Measurements from ENCODE around the gene LEPROT.

DNA sequence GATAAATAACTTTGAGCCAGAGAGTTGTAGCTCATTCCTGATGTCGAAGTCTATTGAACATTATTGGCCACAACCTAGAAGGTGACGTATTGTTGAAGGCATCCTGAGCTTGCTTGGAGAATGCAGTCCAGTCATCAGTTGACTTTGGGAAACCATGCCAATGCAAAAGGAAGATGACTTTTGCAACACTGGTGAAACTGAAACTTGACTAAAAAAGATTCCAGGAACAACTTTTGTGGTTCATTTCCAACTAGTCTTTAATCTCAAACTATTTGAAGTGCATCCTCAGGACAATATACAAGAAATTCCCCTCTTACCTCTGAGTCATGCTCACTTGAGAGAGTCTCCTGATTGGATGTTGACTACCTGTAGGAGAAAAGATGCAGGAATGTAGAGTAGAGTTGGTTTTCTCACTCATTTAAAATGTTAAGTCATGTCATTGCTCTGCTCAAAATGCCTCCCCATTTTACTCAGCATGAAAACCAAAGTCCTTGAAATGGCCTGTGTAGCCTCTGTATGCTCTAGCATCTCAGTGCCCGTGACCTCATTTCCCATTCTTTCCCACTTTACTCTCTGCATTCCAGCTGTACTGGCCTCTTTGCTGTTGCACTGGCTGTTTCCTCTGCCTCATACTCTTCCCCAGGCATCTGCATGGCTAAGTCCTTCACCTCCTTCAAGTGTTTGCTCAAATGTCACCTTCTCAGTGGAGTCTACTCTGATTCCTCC is 24.4 kb upstream of the LEPROT start:
- TF ChIP-seq, protein P1, sequence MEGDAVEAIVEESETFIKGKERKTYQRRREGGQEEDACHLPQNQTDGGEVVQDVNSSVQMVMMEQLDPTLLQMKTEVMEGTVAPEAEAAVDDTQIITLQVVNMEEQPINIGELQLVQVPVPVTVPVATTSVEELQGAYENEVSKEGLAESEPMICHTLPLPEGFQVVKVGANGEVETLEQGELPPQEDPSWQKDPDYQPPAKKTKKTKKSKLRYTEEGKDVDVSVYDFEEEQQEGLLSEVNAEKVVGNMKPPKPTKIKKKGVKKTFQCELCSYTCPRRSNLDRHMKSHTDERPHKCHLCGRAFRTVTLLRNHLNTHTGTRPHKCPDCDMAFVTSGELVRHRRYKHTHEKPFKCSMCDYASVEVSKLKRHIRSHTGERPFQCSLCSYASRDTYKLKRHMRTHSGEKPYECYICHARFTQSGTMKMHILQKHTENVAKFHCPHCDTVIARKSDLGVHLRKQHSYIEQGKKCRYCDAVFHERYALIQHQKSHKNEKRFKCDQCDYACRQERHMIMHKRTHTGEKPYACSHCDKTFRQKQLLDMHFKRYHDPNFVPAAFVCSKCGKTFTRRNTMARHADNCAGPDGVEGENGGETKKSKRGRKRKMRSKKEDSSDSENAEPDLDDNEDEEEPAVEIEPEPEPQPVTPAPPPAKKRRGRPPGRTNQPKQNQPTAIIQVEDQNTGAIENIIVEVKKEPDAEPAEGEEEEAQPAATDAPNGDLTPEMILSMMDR (IDR thresholded peaks at IDR 0.05), result no peak
- no peak for TF ChIP-seq POLR2A (IDR thresholded peaks at IDR 0.05)

Measured in uterus (tissue), 2 donors.